CD14-positive monocyte (primary cell): ENCODE measurements around the gene DYNLRB2. TPM values are rescaled to one million over a fixed set of nuclear protein-coding genes. Genes with fewer than 3 reads are reported as not detected.

ENCODE experiments used
- DNase-seq, 3 donors: peaks; one replicate each; pipeline ENCODE4 v3.0.0-alpha.2; 2011 to 2022
- H2AFZ ChIP-seq: 2 replicates; pipeline ENCODE4 v1.6.0; 2012; ENCODE audit warnings: mild to moderate bottlenecking, low read depth, low read length, inconsistent platforms; ENCODE audit not compliant: insufficient read depth, poor library complexity, severe bottlenecking
- H3K27ac ChIP-seq, 2 donors: 1 replicate in 1 of 2; 2 replicates in 1 of 2; pipeline ENCODE4 v1.5.1; 2012 to 2013; ENCODE audit warnings: low read length in 2 of 2, control low read depth in 1 of 2, inconsistent platforms in 1 of 2, low read depth in 1 of 2, mild to moderate bottlenecking in 1 of 2
- H3K27me3 ChIP-seq, 2 donors: one replicate each; pipeline versions ENCODE4 v1.6.0 to v1.6.1; 2011 to 2013; ENCODE audit warnings: low read length in 2 of 2; ENCODE audit not compliant: control insufficient read depth in 2 of 2, insufficient read depth in 2 of 2
- H3K36me3 ChIP-seq, 2 donors: replicated peaks in 1 of 2; 1 replicate in 1 of 2; 2 replicates in 1 of 2; pipeline versions ENCODE4 v1.5.1 to v1.6.1; 2012 to 2013; ENCODE audit warnings: low read length in 2 of 2, control low read depth in 1 of 2, inconsistent platforms in 1 of 2, mild to moderate bottlenecking in 1 of 2; ENCODE audit not compliant: insufficient read depth in 2 of 2, control insufficient read depth in 1 of 2
- H3K4me1 ChIP-seq, 2 donors: 1 replicate in 1 of 2; 2 replicates in 1 of 2; pipeline versions ENCODE4 v1.5.1 to v1.6.1; 2012 to 2013; ENCODE audit warnings: low read length in 2 of 2, control low read depth in 1 of 2, inconsistent platforms in 1 of 2, mild to moderate bottlenecking in 1 of 2, moderate library complexity in 1 of 2; ENCODE audit not compliant: insufficient read depth in 2 of 2, control insufficient read depth in 1 of 2
- H3K4me2 ChIP-seq: replicated peaks from 2 replicates; pipeline ENCODE3; 2012; ENCODE audit warnings: low read length, moderate library complexity, mild to moderate bottlenecking; ENCODE audit not compliant: poor library complexity, severe bottlenecking; ENCODE audit errors: extremely low read depth
- H3K4me3 ChIP-seq, 3 experiments: fragments of 200-600 bp in 1 of 3; sonication (generic) in 1 of 3; replicated peaks in 1 of 3; 1 replicate in 2 of 3; 2 replicates in 1 of 3; pipeline ENCODE4 v1.5.1; 2011 to 2013; ENCODE audit warnings: low read length in 3 of 3, mild to moderate bottlenecking in 3 of 3, control low read depth in 2 of 3, low read depth in 2 of 3, inconsistent platforms in 1 of 3, moderate library complexity in 1 of 3
- H3K79me2 ChIP-seq: 2 replicates; pipeline ENCODE4 v1.6.0; 2012; ENCODE audit warnings: mild to moderate bottlenecking, control low read depth, inconsistent platforms, low read length, moderate library complexity; ENCODE audit not compliant: insufficient read depth
- H3K9ac ChIP-seq: 2 replicates; pipeline ENCODE4 v1.6.0; 2017; ENCODE audit warnings: low read length, mild to moderate bottlenecking; ENCODE audit not compliant: insufficient read depth, poor library complexity, severe bottlenecking
- H3K9me3 ChIP-seq, 2 donors: replicated peaks in 1 of 2; 1 replicate in 1 of 2; 2 replicates in 1 of 2; pipeline versions ENCODE4 v1.5.1 to v1.6.1; 2012 to 2013; ENCODE audit warnings: low read length in 2 of 2, control low read depth in 1 of 2; ENCODE audit not compliant: control insufficient read depth in 1 of 2, insufficient read depth in 1 of 2
- H4K20me1 ChIP-seq: 2 replicates; pipeline ENCODE4 v1.6.0; 2012; ENCODE audit warnings: mild to moderate bottlenecking, low read length, control low read depth, moderate library complexity; ENCODE audit not compliant: insufficient read depth
- H3K27ac Mint-ChIP-seq, 7 donors: one replicate each; pipeline ENCODE4 v1.8.0; 2020; ENCODE audit warnings: mild to moderate bottlenecking in 7 of 7, mixed read lengths in 7 of 7, moderate library complexity in 6 of 7, inconsistent platforms in 2 of 7
- H3K27me3 Mint-ChIP-seq, 3 donors: one replicate each; pipeline ENCODE4 v1.8.0; 2021 to 2022; ENCODE audit warnings: low read depth in 3 of 3, mild to moderate bottlenecking in 3 of 3, mixed read lengths in 3 of 3, moderate library complexity in 3 of 3, inconsistent platforms in 1 of 3
- H3K36me3 Mint-ChIP-seq, 2 donors: one replicate each; pipeline ENCODE4 v1.8.0; 2020; ENCODE audit warnings: mixed read lengths in 2 of 2, inconsistent platforms in 1 of 2, mild to moderate bottlenecking in 1 of 2
- H3K4me1 Mint-ChIP-seq: one replicate; pipeline ENCODE4 v1.8.0; 2020; ENCODE audit warnings: mild to moderate bottlenecking, mixed read lengths
- H3K4me3 Mint-ChIP-seq, 2 donors: one replicate each; pipeline ENCODE4 v1.8.0; 2020; ENCODE audit warnings: mild to moderate bottlenecking in 2 of 2, mixed read lengths in 2 of 2, moderate library complexity in 1 of 2
- H3K9me3 Mint-ChIP-seq, 7 donors: one replicate each; pipeline ENCODE4 v1.8.0; 2020 to 2022; ENCODE audit warnings: mixed read lengths in 7 of 7, mild to moderate bottlenecking in 6 of 7, moderate library complexity in 6 of 7, inconsistent platforms in 2 of 7
- CTCF ChIP-seq: fragments of 200-600 bp; IDR thresholded peaks from one replicate; pipeline ENCODE4 v1.8.0; 2022; ENCODE audit warnings: antibody characterized with exemption, mild to moderate bottlenecking
- WGBS: methylation state at CpG from one replicate; pipeline ENCODE4 v1.1.5; 2013; ENCODE audit warnings: missing lambda C conversion rate; ENCODE audit not compliant: insufficient coverage; 5-methylcytosine and 5-hydroxymethylcytosine counted together
- intact Hi-C, 2 donors: fragments of 100-400 bp; cut with micrococcal nuclease; formaldehyde crosslinking; loops; one replicate each; pipeline versions ENCODE4 v1.15.0 to v1.15.1; 2023
- polyA plus RNA-seq, 3 donors: library from polyadenylated mRNA; depleted of rRNA in 1 of 3; unstranded in 2 of 3; stranded (reverse) in 1 of 3; fragments of 300-500 nt in 2 of 3; fragments of >200 nt in 1 of 3; fragmentation: Illumina TruSeq in 2 of 3; gene quantifications; 1 replicate in 2 of 3; 2 replicates in 1 of 3; pipeline ENCODE4 v1.2.3, GENCODE V29; 2012 to 2021

The DYNLRB2 gene
- polyA plus RNA-seq, 3 donors = not detected

GRCh38 chr16:80559369-80559768 lies 18.6 kb downstream of the DYNLRB2 start:
- no peak overlapping the region for H3K9ac ChIP-seq
- intact Hi-C loops = no loop called here
- H3K4me2 ChIP-seq = no peak overlapping the region
- Mint-ChIP-seq H3K27me3 (peaks cover 2 to 4% (median 2%) of the 10 kb centered on the region in 3 donors), H3K9me3 (no peaks in the 10 kb centered on the region), H3K4me3 (no peak overlapping the region), H3K36me3 (no peaks in the 10 kb centered on the region), H3K27ac (no peak overlapping the region), H3K4me1 (peaks cover 3% of the 10 kb centered on the region)
- no peaks in the 10 kb centered on the region for H4K20me1 ChIP-seq
- no peaks in the 10 kb centered on the region for H3K79me2 ChIP-seq
- no peak overlapping the region for H3K27ac ChIP-seq
- H3K27me3 ChIP-seq = no peaks in the 10 kb centered on the region
- no peak overlapping the region for H3K4me3 ChIP-seq
- H3K9me3 ChIP-seq = no peaks in the 10 kb centered on the region
- H3K36me3 ChIP-seq = no peaks in the 10 kb centered on the region
- H3K4me1 ChIP-seq = no peaks in the 10 kb centered on the region
- H2AFZ ChIP-seq = no peak overlapping the region
- no peak for TF ChIP-seq CTCF
- 80% methylated on average over 2 of the region's 4 CpGs for WGBS
- no peak for DNase-seq

- H3K27me3 Mint-ChIP-seq = peaks cover 2 to 8% (median 6%) of the 10 kb centered on the region in 3 donors
- no peaks in the 10 kb centered on the region for H3K9me3 ChIP-seq
- no peaks in the 10 kb centered on the region for H3K36me3 ChIP-seq
- no peaks in the 10 kb centered on the region for H3K79me2 ChIP-seq
- H3K9ac ChIP-seq = no peak overlapping the region
- no peaks in the 10 kb centered on the region for H3K27me3 ChIP-seq
- no peaks in the 10 kb centered on the region for H4K20me1 ChIP-seq
- H3K4me2 ChIP-seq = no peak overlapping the region
- no peak overlapping the region for H2AFZ ChIP-seq
- no peak overlapping the region for H3K4me3 ChIP-seq
- TF ChIP-seq CTCF = no peak
- intact Hi-C loops = no loop called here
- H3K4me1 ChIP-seq = no peaks in the 10 kb centered on the region
- peaks cover 3% of the 10 kb centered on the region for H3K4me1 Mint-ChIP-seq
- no peaks in the 10 kb centered on the region for H3K36me3 Mint-ChIP-seq
- peak overlapping the region in 1 of 7 donors; percentile 29 for H3K27ac Mint-ChIP-seq
- H3K27ac ChIP-seq = no peak overlapping the region
- no peak overlapping the region for H3K4me3 Mint-ChIP-seq
- WGBS = 88% methylated on average over 2 of the region's 3 CpGs
- peaks cover 0 to 2% (median 1%) of the 10 kb centered on the region in 7 donors for H3K9me3 Mint-ChIP-seq
- no peak for DNase-seq
Measured at GRCh38 chr16:80563066-80563465, 22.3 kb downstream of the DYNLRB2 start.
